Parathyroid adenoma (tissue), 2 donors: ENCODE data around the gene AGAP1.

ENCODE experiments used
- H2AFZ ChIP-seq: fragments of 300-600 bp; sonication (generic); one replicate; pipeline ENCODE4 v1.7.0; 2017; ENCODE audit warnings: antibody characterized with exemption, mild to moderate bottlenecking
- H3K27ac ChIP-seq: fragments of 300-600 bp; sonication (generic); one replicate; pipeline ENCODE4 v1.7.0; 2017
- H3K27me3 ChIP-seq: fragments of 300-600 bp; sonication (generic); one replicate; pipeline ENCODE4 v1.7.0; 2017; ENCODE audit warnings: low read length; ENCODE audit not compliant: control insufficient read depth, insufficient read depth
- H3K36me3 ChIP-seq: fragments of 300-600 bp; sonication (generic); one replicate; pipeline ENCODE4 v1.7.0; 2017; ENCODE audit warnings: low read length; ENCODE audit not compliant: control insufficient read depth, insufficient read depth
- H3K4me1 ChIP-seq: fragments of 300-600 bp; sonication (generic); one replicate; pipeline ENCODE4 v1.7.0; 2017; ENCODE audit warnings: control low read depth
- H3K4me2 ChIP-seq: fragments of 300-600 bp; sonication (generic); one replicate; pipeline ENCODE4 v1.7.0; 2017; ENCODE audit warnings: low read length
- H3K4me3 ChIP-seq: fragments of 300-600 bp; sonication (generic); one replicate; pipeline ENCODE4 v1.7.0; 2017; ENCODE audit warnings: low read depth, low read length
- H3K79me2 ChIP-seq: fragments of 300-600 bp; sonication (generic); one replicate; pipeline ENCODE4 v1.7.0; 2017; ENCODE audit warnings: control low read depth
- H3K9ac ChIP-seq: fragments of 300-600 bp; sonication (generic); one replicate; pipeline ENCODE4 v1.7.0; 2017; ENCODE audit warnings: mild to moderate bottlenecking
- H3K9me3 ChIP-seq: fragments of 300-600 bp; sonication (generic); one replicate; pipeline ENCODE4 v1.7.0; 2017; ENCODE audit warnings: low read length; ENCODE audit not compliant: control insufficient read depth
- TF ChIP-seq, protein P1 (sequence below): fragments of 300-600 bp; sonication (generic); IDR thresholded peaks from one replicate; pipeline ENCODE4 v1.7.0; 2017; ENCODE audit warnings: antibody characterized with exemption, mild to moderate bottlenecking
- donor health status: primary hyperparathyroidism.

AGAP1 gene

GRCh38 chr2:235864733-235865515, 371.1 kb downstream of the AGAP1 start:
- TF ChIP-seq, protein P1, sequence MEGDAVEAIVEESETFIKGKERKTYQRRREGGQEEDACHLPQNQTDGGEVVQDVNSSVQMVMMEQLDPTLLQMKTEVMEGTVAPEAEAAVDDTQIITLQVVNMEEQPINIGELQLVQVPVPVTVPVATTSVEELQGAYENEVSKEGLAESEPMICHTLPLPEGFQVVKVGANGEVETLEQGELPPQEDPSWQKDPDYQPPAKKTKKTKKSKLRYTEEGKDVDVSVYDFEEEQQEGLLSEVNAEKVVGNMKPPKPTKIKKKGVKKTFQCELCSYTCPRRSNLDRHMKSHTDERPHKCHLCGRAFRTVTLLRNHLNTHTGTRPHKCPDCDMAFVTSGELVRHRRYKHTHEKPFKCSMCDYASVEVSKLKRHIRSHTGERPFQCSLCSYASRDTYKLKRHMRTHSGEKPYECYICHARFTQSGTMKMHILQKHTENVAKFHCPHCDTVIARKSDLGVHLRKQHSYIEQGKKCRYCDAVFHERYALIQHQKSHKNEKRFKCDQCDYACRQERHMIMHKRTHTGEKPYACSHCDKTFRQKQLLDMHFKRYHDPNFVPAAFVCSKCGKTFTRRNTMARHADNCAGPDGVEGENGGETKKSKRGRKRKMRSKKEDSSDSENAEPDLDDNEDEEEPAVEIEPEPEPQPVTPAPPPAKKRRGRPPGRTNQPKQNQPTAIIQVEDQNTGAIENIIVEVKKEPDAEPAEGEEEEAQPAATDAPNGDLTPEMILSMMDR = no peak
- no peaks in the 10 kb centered on the region for H3K27me3 ChIP-seq
- H3K9ac ChIP-seq = no peak overlapping the region
- H3K4me3 ChIP-seq = no peak overlapping the region
- H3K79me2 ChIP-seq = no peaks in the 10 kb centered on the region
- H3K4me1 ChIP-seq = no peaks in the 10 kb centered on the region
- no peaks in the 10 kb centered on the region for H3K9me3 ChIP-seq
- no peak overlapping the region for H2AFZ ChIP-seq
- no peaks in the 10 kb centered on the region for H3K36me3 ChIP-seq
- no peak overlapping the region for H3K4me2 ChIP-seq
- no peak overlapping the region for H3K27ac ChIP-seq

DNA sequence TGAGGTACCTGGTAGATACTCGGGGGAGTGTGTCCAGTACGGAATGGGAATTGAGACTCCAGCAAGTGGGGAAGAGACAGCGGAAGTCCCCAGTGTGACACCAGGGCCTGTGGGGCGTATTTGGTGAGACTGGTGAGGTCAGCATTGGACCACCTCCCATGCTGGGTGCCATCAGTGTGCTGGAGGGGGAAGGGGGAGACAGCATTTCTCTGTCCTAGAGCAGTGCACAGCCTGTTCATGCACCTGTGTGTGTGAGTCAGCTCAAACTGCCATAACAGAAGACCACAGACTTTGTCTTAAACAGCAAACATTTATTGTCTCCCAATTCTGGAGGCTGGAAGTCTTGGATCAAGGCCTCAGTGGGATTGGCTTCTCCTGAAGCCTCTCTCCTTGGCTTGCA, 372.5 kb downstream of the AGAP1 start:
- Histone ChIP-seq H3K4me2 (no peak overlapping the region), H3K4me1 (no peaks in the 10 kb centered on the region), H3K4me3 (no peak overlapping the region), H3K9me3 (no peaks in the 10 kb centered on the region), H3K79me2 (no peaks in the 10 kb centered on the region), H3K36me3 (no peaks in the 10 kb centered on the region), H2AFZ (no peak overlapping the region), H3K9ac (no peak overlapping the region), H3K27ac (no peak overlapping the region), H3K27me3 (no peaks in the 10 kb centered on the region)
- TF ChIP-seq, protein P1 = no peak

DNA sequence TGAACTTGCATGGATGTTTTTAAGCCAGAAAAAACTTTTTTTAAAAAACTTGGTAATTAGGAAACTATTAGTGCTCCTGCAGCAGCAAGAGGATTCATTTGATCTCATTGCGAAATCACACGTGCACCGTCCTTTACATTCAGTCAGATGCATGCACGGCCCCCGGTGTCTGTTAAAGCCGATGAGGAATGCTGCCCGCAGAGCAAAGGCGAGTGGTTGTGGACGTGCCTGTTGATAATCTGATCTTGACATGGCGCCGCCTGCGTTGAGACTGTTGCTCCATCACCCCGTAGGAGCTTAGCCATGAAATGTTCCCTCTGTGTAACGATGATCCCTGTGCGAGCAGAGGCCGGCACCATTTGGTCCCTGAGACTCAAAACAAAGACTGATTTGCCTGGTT, 374.4 kb downstream of the AGAP1 start:
- H3K27me3 ChIP-seq = no peaks in the 10 kb centered on the region
- no peak overlapping the region for H3K27ac ChIP-seq
- H3K4me2 ChIP-seq = no peak overlapping the region
- no peaks in the 10 kb centered on the region for H3K36me3 ChIP-seq
- no peaks in the 10 kb centered on the region for H3K9me3 ChIP-seq
- TF ChIP-seq, protein P1 = no peak
- H3K4me1 ChIP-seq = no peaks in the 10 kb centered on the region
- H3K79me2 ChIP-seq = no peaks in the 10 kb centered on the region
- H2AFZ ChIP-seq = no peak overlapping the region
- no peak overlapping the region for H3K4me3 ChIP-seq
- no peak overlapping the region for H3K9ac ChIP-seq

DNA sequence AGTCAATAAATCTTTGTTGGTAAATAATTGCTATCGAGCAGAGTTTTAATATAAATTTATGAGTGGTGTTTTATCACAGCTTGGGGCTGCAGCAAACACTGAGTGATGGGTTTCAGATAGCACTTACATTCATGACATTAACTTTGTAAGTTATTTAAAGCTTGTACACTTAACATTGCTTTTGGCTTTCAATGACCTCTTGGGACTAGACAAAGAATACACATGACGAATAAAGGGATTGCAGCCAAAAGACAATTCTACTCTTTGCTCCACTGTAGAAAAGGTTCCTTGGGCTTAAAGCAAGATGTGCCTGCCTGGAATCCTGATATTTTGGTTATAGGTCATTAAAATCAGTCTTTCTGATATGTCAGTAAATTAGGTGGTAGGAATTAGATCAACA, 374.8 kb downstream of the AGAP1 start:
- Histone ChIP-seq H3K9ac (no peak overlapping the region), H3K4me3 (no peak overlapping the region), H3K36me3 (no peaks in the 10 kb centered on the region), H3K9me3 (no peaks in the 10 kb centered on the region), H3K27me3 (no peaks in the 10 kb centered on the region), H2AFZ (no peak overlapping the region), H3K4me2 (no peak overlapping the region), H3K79me2 (no peaks in the 10 kb centered on the region), H3K4me1 (no peaks in the 10 kb centered on the region), H3K27ac (no peak overlapping the region)
- TF ChIP-seq, protein P1 = no peak

- no peak overlapping the region for H3K4me2 ChIP-seq
- H3K9me3 ChIP-seq = no peaks in the 10 kb centered on the region
- no peaks in the 10 kb centered on the region for H3K79me2 ChIP-seq
- TF ChIP-seq, protein P1 = no peak
- H3K36me3 ChIP-seq = no peaks in the 10 kb centered on the region
- no peak overlapping the region for H3K27ac ChIP-seq
- H3K4me1 ChIP-seq = no peaks in the 10 kb centered on the region
- H3K27me3 ChIP-seq = no peaks in the 10 kb centered on the region
- H3K4me3 ChIP-seq = no peak overlapping the region
- H3K9ac ChIP-seq = no peak overlapping the region
- no peak overlapping the region for H2AFZ ChIP-seq
These were observed 376.7 kb downstream of the AGAP1 start for GRCh38 chr2:235870515-235870914.
